ENCODE measurements around the gene R3HDM2.
A peak's percentile ranks its signal among the peaks of the same experiment; 100 is the strongest.

R3HDM2 gene

DNA sequence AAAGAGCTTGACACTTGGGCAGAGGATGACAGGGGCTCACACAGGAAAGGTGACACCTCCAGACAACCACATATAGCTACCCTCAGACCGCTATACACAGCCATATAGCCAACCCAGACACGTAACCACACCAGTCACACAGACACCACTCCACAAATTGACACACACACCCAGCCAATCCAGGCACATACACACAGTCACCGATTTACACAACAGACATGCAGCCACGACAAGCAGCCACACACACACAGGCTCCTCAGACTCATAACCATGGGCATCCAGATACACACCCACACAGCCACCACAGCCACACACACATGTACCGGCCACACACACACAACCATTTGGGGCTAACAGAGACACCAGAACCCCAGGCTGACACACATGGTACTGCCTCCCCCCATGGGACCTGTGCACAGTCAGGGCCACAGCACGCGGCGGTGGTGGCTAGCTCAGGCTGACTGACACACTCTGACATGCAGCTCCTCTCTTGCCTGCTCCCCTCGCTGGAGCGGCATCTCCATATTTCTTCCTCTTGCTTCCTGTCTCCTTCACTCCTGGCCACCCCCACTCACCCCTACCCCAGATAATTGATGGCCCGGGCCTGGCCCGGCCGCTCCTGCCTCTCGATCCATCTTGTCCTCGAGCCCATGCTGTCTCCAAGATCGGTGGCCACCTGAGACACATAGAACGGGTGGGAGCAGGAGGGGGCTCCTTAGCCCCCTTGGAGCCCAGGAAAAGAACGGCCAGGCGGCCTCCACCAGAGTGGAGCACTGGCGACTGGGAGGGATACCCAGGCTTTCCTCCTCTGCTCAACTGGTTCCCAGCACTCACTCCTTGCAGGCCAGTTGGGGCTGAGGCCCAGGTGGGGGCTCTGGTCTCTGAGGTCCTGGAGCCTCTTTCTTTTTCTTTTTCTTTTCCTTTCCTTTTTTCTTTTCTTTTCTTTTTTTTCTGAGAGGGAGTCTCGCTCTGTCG, 207.4 kb downstream of the R3HDM2 start:
- Mint-ChIP-seq H3K27ac (peak overlapping the region; percentile 80), H3K27me3 (ENCODE audit: low read depth, poor library complexity) (peaks cover 73% of the 10 kb centered on the region), H3K36me3 (ENCODE audit: low read depth) (no peaks in the 10 kb centered on the region), H3K9me3 (no peaks in the 10 kb centered on the region), H3K4me1 (peaks cover 92% of the 10 kb centered on the region), H3K4me3 (peak overlapping the region; percentile 54)
- TF ChIP-seq, protein P1, sequence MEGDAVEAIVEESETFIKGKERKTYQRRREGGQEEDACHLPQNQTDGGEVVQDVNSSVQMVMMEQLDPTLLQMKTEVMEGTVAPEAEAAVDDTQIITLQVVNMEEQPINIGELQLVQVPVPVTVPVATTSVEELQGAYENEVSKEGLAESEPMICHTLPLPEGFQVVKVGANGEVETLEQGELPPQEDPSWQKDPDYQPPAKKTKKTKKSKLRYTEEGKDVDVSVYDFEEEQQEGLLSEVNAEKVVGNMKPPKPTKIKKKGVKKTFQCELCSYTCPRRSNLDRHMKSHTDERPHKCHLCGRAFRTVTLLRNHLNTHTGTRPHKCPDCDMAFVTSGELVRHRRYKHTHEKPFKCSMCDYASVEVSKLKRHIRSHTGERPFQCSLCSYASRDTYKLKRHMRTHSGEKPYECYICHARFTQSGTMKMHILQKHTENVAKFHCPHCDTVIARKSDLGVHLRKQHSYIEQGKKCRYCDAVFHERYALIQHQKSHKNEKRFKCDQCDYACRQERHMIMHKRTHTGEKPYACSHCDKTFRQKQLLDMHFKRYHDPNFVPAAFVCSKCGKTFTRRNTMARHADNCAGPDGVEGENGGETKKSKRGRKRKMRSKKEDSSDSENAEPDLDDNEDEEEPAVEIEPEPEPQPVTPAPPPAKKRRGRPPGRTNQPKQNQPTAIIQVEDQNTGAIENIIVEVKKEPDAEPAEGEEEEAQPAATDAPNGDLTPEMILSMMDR (IDR thresholded peaks at IDR 0.05) = no peak
- DNase-seq = peak; percentile 70

DNA sequence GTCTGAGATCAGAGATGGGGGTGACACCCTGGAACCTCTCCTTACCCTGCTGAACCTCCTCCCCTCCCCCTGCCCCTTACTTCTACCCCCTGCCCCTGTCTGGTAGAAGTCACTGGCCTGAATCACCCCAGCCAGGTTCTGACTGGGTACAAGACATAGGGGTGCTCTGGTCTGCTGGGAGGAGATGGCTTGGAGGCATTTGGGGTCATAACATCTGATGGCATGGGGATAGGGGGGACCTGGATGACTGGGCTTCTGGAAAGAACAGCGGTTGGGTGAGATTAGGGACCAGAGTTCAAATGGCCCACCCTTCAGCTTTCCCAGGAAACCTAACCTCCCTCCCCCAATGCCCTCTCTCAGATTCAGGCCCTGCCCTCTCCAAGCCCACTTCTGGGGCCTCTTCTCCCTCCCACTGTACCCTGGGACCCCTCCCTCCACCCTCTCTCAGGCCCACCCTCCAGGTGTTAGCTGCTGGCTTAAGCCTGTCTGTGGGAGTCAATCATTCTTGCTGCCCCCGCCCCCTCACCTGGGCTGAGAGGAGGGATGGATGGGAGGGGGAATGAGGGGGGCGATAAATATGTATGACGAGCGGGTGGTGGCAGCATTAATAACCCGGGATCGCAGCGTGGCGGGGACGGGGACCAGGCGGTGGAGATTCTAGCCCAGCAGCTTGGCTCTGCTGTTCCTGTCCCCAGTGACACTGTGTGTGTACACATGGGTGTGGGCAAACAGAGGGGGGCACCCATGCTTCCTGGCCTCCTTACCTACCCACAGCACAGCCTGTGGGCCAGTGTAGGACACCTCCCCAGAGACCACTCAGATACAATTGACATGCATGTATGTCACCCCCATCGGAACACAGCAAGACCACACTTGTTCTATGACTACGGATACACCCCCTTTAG, 208.3 kb downstream of the R3HDM2 start:
- TF ChIP-seq, protein P1 (IDR thresholded peaks at IDR 0.05) = no peak
- Mint-ChIP-seq H3K4me1 (peaks cover 95% of the 10 kb centered on the region), H3K4me3 (peak overlapping the region; percentile 69), H3K9me3 (no peaks in the 10 kb centered on the region), H3K27ac (peak overlapping the region; percentile 0), H3K27me3 (ENCODE audit: low read depth, poor library complexity) (peaks cover 80% of the 10 kb centered on the region), H3K36me3 (ENCODE audit: low read depth) (no peaks in the 10 kb centered on the region)
- no peak for DNase-seq

DNA sequence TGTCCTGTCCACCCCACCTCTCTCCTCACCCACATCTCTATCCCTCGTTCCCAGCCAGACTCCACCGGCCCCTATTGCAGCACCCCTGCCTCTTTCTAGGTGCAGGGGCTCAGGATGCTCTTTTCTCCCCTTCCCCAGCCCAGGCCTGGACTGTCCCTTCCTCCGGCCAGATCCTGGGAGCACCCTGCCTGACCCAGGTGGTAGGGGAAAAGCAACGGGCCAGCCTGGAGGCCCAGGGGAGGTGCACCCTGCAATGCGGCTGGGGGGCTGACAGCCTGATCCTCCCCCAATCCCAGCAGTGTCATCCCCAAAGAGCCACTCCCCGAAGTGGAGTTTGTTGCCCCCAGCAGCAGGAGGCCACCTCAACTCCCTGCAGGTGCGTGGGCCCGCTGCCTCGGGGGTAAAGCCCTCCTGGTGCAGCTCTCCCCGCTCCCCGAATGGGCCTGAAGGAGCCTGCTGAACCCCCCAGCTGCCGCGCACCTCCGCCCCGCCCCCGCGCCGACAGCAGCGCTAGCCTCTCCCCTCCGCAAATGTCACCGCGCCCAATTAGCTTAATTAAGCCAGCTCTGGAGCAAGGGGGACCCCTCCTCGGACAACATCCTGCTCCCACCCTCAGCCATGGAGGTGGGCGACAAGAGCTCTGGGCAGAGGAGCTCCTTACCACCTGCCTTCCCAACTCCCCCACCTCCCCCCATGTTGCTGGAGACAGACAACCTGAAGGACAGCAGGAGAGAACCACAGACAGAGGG, 209.5 kb downstream of the R3HDM2 start:
- H3K4me3 Mint-ChIP-seq = peak overlapping the region; percentile 79
- no peak overlapping the region for H3K27ac Mint-ChIP-seq
- no peaks in the 10 kb centered on the region for H3K9me3 Mint-ChIP-seq
- peaks cover 88% of the 10 kb centered on the region for H3K4me1 Mint-ChIP-seq
- TF ChIP-seq, protein P1 (IDR thresholded peaks at IDR 0.05) = no peak
- no peak for DNase-seq
- no peaks in the 10 kb centered on the region for H3K36me3 Mint-ChIP-seq (ENCODE audit: low read depth)
- H3K27me3 Mint-ChIP-seq (ENCODE audit: low read depth, poor library complexity) = peaks cover 87% of the 10 kb centered on the region

DNA sequence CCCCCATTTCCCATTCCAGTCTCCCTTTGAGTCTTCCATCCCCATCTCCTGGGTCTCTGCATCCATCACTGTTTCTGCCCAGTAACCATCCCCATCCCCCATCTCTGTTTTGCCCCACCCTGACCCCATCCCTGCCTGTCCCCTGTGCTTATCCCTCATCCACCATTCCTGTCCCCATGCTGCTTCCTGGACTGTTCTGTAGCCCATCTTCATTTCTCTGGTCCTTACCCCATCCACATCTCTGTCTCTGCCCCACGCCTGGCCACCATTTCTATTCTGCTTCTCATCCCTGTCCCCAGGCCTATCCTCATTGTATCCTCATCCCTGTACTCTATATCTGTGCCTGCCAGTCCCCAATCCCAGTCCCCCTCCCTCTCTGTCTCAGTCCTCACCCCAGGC, 210.1 kb downstream of the R3HDM2 start:
- H3K4me1 Mint-ChIP-seq = peaks cover 85% of the 10 kb centered on the region
- TF ChIP-seq, protein P1 (IDR thresholded peaks at IDR 0.05) = no peak
- DNase-seq = no peak
- no peaks in the 10 kb centered on the region for H3K36me3 Mint-ChIP-seq (ENCODE audit: low read depth)
- peaks cover 85% of the 10 kb centered on the region for H3K27me3 Mint-ChIP-seq (ENCODE audit: low read depth, poor library complexity)
- H3K27ac Mint-ChIP-seq = no peak overlapping the region
- no peaks in the 10 kb centered on the region for H3K9me3 Mint-ChIP-seq
- H3K4me3 Mint-ChIP-seq = peak overlapping the region; percentile 79

DNA sequence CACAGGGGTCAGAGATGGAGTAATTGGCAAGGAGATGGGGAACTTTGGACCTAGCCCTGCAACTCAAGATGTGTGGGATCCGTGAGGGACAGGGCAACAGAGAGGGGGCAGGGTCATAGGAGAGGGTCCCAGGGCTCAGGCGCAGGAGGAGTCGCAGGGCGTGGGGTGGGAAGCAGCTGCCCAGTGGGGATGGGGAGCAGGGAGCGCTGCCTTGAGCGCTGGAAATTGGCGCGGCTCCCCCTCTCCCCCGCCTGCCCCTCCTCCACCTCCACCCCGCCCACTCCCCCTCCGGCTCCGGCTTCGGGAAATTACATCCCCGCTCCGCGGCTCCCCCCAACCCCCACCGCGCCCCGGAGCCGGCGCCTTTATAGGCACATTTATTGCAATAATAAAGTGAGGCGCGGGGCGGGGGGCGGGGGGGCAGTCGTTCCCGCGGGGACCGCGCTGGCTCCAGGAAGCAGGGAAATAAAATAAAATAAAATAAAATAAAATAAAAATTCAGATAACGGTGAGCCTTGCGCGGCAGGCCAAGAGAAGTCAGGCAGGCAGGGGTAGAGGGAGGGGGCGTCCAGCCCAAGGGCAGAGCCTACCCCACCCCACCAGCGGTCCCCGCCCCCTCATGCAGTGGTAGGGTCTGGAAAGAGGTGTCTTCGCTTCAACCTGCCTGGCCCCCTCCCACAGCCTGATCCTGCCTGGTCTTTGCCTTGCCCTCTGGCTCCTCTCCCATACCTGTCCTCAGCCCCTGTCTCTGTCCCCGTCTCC, 210.7 kb downstream of the R3HDM2 start:
- Mint-ChIP-seq H3K27me3 (ENCODE audit: low read depth, poor library complexity) (peaks cover 85% of the 10 kb centered on the region), H3K4me1 (peaks cover 85% of the 10 kb centered on the region), H3K4me3 (peak overlapping the region; percentile 85), H3K9me3 (no peaks in the 10 kb centered on the region), H3K27ac (no peak overlapping the region), H3K36me3 (ENCODE audit: low read depth) (no peaks in the 10 kb centered on the region)
- peak; percentile 63 for DNase-seq
- TF ChIP-seq, protein P1 (IDR thresholded peaks at IDR 0.05) = no peak
